ENCODE measurements around the gene MAGI2. TPM values are rescaled to one million over a fixed set of nuclear protein-coding genes. Genes with fewer than 3 reads are reported as not detected.

Gene MAGI2
- total RNA-seq, 1 donor from 2014 or later = 4.0 TPM

DNA sequence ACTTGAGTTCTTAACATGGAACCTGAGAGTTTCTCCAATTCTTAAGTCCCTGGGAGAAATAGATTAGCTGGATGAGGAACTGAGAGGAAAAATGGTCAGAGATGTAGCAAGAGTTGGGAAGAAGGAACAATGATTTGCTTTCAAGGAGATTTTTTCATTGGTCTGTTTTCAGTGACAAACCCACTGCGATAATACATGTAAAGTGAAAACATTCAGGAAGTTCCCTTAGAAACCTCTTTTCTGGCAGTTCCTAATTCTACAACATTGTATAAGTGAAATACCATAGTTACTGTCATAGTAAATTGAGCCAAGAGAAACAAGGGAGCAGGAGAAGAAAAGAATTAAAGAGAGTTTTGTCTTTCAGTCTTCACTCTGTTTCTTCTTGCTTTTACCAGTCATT, 12.1 kb upstream of the MAGI2 start:
- TF ChIP-seq, protein P1, sequence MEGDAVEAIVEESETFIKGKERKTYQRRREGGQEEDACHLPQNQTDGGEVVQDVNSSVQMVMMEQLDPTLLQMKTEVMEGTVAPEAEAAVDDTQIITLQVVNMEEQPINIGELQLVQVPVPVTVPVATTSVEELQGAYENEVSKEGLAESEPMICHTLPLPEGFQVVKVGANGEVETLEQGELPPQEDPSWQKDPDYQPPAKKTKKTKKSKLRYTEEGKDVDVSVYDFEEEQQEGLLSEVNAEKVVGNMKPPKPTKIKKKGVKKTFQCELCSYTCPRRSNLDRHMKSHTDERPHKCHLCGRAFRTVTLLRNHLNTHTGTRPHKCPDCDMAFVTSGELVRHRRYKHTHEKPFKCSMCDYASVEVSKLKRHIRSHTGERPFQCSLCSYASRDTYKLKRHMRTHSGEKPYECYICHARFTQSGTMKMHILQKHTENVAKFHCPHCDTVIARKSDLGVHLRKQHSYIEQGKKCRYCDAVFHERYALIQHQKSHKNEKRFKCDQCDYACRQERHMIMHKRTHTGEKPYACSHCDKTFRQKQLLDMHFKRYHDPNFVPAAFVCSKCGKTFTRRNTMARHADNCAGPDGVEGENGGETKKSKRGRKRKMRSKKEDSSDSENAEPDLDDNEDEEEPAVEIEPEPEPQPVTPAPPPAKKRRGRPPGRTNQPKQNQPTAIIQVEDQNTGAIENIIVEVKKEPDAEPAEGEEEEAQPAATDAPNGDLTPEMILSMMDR (IDR thresholded peaks at IDR 0.05) = no peak
- no peaks in the 10 kb centered on the region for H3K27me3 ChIP-seq
- intact Hi-C loops (cut with DNase I) = no loop called here
- no peak for DNase-seq (ENCODE audit: low spot score in 2 of 2)
- H3K27ac ChIP-seq = no peak overlapping the region
- H3K36me3 ChIP-seq = no peaks in the 10 kb centered on the region
- H3K9me3 ChIP-seq = no peaks in the 10 kb centered on the region
- no peak overlapping the region for H3K4me3 ChIP-seq
- H3K4me1 ChIP-seq = no peaks in the 10 kb centered on the region

DNA sequence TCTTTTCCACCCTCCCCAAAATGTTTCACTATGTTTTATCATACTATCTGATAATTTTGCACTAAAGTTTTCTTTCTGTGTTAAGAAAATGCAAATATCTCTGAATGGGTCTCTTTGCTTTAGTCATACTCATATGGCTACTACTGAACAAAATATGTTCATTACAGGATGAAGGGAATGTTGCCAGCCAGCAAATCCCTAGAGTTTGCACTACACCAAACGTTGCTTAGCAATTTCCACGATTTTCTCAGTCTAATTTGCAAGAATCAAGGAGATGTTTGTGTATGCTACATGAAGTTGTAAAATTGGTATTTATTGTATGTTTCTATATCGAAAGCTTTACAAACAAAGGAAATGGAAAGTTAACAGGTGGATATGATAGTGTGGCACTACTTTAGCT, 10.6 kb upstream of the MAGI2 start:
- Histone ChIP-seq H3K27ac (no peak overlapping the region), H3K9me3 (no peaks in the 10 kb centered on the region), H3K36me3 (no peaks in the 10 kb centered on the region), H3K27me3 (no peaks in the 10 kb centered on the region), H3K4me3 (no peak overlapping the region), H3K4me1 (peaks cover 0 to 2% of the 10 kb centered on the region in 2 donors)
- TF ChIP-seq, protein P1 (IDR thresholded peaks at IDR 0.05) = no peak
- intact Hi-C loops (cut with DNase I) = no loop called here
- no peak for DNase-seq (ENCODE audit: low spot score in 2 of 2)

DNA sequence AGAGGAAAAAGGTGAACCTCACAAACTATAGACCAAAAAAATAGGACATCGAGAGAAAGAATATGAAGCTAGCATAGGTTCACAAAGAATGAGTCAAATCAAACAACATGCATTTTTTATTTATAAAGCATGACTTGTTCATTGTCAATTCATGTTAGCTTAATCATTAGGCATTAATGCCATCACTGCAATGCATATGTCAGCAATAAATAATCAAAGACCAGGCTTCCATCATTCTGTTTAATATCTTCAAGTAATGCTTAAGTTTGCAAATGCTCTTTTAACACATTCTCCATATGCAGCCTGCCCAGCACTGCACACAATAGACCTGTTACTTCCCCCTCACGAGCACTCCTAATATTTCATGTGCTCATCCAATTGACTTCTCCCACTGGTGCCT, 8.9 kb upstream of the MAGI2 start:
- Histone ChIP-seq H3K27ac (no peak overlapping the region), H3K27me3 (no peaks in the 10 kb centered on the region), H3K36me3 (no peaks in the 10 kb centered on the region), H3K4me3 (no peak overlapping the region), H3K4me1 (peaks cover 0 to 13% of the 10 kb centered on the region in 2 donors), H3K9me3 (no peaks in the 10 kb centered on the region)
- TF ChIP-seq, protein P1 (IDR thresholded peaks at IDR 0.05) = no peak
- intact Hi-C loops (cut with DNase I) = no loop called here
- DNase-seq (ENCODE audit: low spot score in 2 of 2) = no peak

DNA sequence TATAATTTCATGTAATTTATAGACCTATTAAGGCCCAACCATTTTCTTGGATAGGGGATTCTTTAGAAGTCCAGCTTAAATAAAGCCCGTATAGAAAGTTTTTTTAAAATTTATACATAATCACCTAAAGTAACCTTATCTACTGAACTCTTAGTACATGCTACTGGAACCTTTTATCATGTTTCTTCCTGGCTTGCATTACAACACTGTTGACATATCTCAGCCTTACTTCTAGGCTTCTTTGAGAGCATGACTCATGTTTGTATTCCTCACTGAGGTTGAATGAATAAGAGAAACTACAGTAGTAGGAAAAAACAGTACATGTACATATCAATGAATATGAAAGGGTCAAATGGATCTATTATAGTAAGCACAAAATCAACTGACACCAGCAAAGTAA, 8.2 kb upstream of the MAGI2 start:
- peaks cover 0 to 13% of the 10 kb centered on the region in 2 donors for H3K4me1 ChIP-seq

DNA sequence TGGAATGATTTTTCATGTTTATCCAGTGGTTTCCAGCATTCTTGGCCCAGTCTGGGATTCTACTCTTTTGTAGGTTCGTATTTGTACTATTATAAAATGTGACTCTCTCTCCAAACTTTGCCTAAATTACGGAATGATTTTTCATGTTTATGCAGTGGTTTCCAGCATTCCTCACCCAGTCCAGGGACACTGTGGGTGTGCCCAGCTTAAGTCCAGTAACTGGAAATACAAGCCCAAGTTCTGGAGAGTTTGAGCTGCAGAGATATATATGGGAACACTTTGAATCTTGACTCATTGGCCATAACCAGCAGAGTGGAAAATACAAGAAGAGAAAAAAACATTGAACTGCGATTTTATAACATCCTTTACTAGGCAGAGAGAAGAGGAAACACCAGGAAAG, 5.9 kb upstream of the MAGI2 start:
- Histone ChIP-seq H3K9me3 (no peaks in the 10 kb centered on the region), H3K36me3 (no peaks in the 10 kb centered on the region), H3K4me1 (peaks cover 4 to 23% of the 10 kb centered on the region in 2 donors), H3K4me3 (no peak overlapping the region), H3K27me3 (no peaks in the 10 kb centered on the region), H3K27ac (peak overlapping the region; percentile 67 to 76)
- peak in 1 of 2 donors; percentile 75 for DNase-seq (ENCODE audit: low spot score in 2 of 2)
- intact Hi-C loops (cut with DNase I) = loop anchor here (5.0 to 10.0 kb wide), 3 partner anchors 675 to 1922 kb away; partner anchors contain the start of genes GNAI1 and PTPN12
- TF ChIP-seq, protein P1 (IDR thresholded peaks at IDR 0.05) = no peak

More for the DNA sequence above, 8.2 kb upstream of the MAGI2 start:
- intact Hi-C loops (cut with DNase I) = no loop called here
- H3K27me3 ChIP-seq = no peaks in the 10 kb centered on the region
- H3K4me3 ChIP-seq = no peak overlapping the region
- TF ChIP-seq, protein P1 (IDR thresholded peaks at IDR 0.05) = no peak
- H3K36me3 ChIP-seq = no peaks in the 10 kb centered on the region
- no peaks in the 10 kb centered on the region for H3K9me3 ChIP-seq
- H3K27ac ChIP-seq = no peak overlapping the region
- no peak for DNase-seq (ENCODE audit: low spot score in 2 of 2)

DNA sequence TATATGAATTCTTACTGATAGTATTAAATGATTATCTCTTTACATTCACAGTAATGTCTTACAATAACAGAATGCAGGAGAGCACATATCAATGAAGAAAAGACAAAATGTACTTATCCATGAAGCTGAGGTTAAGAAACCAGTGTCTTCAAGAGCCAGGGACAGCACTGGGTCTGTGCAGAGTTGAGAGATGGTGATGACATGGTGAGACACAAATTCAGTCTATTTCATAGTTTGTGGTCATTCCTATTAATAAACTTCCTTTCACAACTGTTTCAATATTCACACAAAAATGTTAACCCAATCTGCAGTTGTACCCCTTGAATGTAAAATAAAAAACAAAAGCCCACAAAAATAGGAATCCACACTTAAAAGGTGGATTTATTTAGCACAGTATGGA, 5.3 kb upstream of the MAGI2 start:
- Histone ChIP-seq H3K9me3 (no peaks in the 10 kb centered on the region), H3K27ac (peak overlapping the region; percentile 67 to 76), H3K4me3 (no peak overlapping the region), H3K4me1 (peaks cover 4 to 23% of the 10 kb centered on the region in 2 donors), H3K36me3 (no peaks in the 10 kb centered on the region), H3K27me3 (no peaks in the 10 kb centered on the region)
- intact Hi-C loops (cut with DNase I) = loop anchor here (5.0 to 10.0 kb wide), 3 partner anchors 676 to 1921 kb away; partner anchors contain the start of genes GNAI1 and PTPN12
- TF ChIP-seq, protein P1 (IDR thresholded peaks at IDR 0.05) = no peak
- DNase-seq (ENCODE audit: low spot score in 2 of 2) = no peak

Measured in ascending aorta (tissue), 2 donors.